K562 (cell line): ENCODE results near the gene HCRT. TPM values are rescaled to one million over a fixed set of nuclear protein-coding genes. Genes with fewer than 3 reads are reported as not detected.

Source experiments
- HMGN3 ChIP-seq: IDR thresholded peaks from 2 replicates; pipeline ENCODE4 v1.6.1; 2011; ENCODE audit warnings: borderline replicate concordance, low read depth, mild to moderate bottlenecking, mixed read lengths, low read length; ENCODE audit not compliant: insufficient read length; ENCODE audit errors: extremely low read depth
- IRF2 ChIP-seq: sonication (generic); formaldehyde crosslinking; IDR thresholded peaks from 2 replicates; pipeline ENCODE4 v1.8.1; 2022; ENCODE audit warnings: mild to moderate bottlenecking, missing genetic modification reagents
- MGA ChIP-seq: fragments of 450-650 bp; IDR thresholded peaks from 2 replicates; pipeline ENCODE4 v1.6.1; 2016; ENCODE audit warnings: mild to moderate bottlenecking, moderate library complexity
- PHTF2 ChIP-seq: fragments of 250-450 bp; sonication (Bioruptor Pico); IDR thresholded peaks from 2 replicates; pipeline ENCODE4 v1.5.0; 2021; ENCODE audit warnings: mild to moderate bottlenecking
- POLR3G ChIP-seq: IDR thresholded peaks from 2 replicates; pipeline ENCODE4 v1.6.1; 2011; ENCODE audit not compliant: insufficient read length, insufficient replicate concordance; ENCODE audit errors: extremely low read depth
- ZNF398 ChIP-seq: fragments of 250-450 bp; sonication (Bioruptor Pico); IDR thresholded peaks from 2 replicates; pipeline ENCODE4 v1.8.0; 2021; ENCODE audit warnings: moderate library complexity, mild to moderate bottlenecking, inconsistent platforms
- ZNF707 ChIP-seq: fragments of 250-450 bp; sonication (Bioruptor Pico); conservative IDR thresholded peaks from 2 replicates; pipeline ENCODE4 v1.8.0; 2022; ENCODE audit warnings: inconsistent platforms, mild to moderate bottlenecking, moderate library complexity
- polyA plus RNA-seq, 8 experiments: library from polyadenylated mRNA; depleted of rRNA in 4 of 8; stranded (reverse) in 5 of 8; unstranded in 3 of 8; fragments of >200 nt; fragmentation: Nextera tagmentation in 2 of 8; fragmentation: Illumina TruSeq in 1 of 8; extraction: Ambion mirVana in 2 of 8; extraction: Trizol in 1 of 8; gene quantifications; 2 replicates each; pipeline versions ENCODE4 v1.2.1 to v1.2.3, GENCODE V29; 2011 to 2014; ENCODE audit warnings: inconsistent platforms in 1 of 8, missing spikeins in 1 of 8
- total RNA-seq, 7 experiments: library from RNA; depleted of rRNA in 6 of 7; stranded (reverse); fragments of >200 nt in 6 of 7; fragmentation: Illumina TruSeq in 2 of 7; extraction: Trizol in 2 of 7; gene quantifications; 2 replicates each; pipeline versions ENCODE4 v1.2.1 to v1.2.3, GENCODE V29; 2011 to 2021; ENCODE audit warnings: low replicate concordance in 1 of 7
- TF ChIP-seq, protein P1 (sequence below), 2 experiments: IDR thresholded peaks; 2 replicates each; pipeline ENCODE4 v1.6.1; 2012; ENCODE audit warnings: improper control_type of control experiment in 2 of 2, low read depth in 2 of 2, low read length in 2 of 2, borderline replicate concordance in 1 of 2

HCRT gene
- total and polyA plus RNA-seq, 9 of the 15 experiments (the other 6 are each of a cell fraction or from before 2014, with no cell fraction given): not detected

GRCh38 chr17:42135664-42136653 lies 49.3 kb downstream of the HCRT start (continued):
- TF ChIP-seq IRF2 (CRISPR knock-in tag) (no peak), POLR3G (no peak), MGA (no peak), HMGN3 (no peak), ZNF707 (CRISPR knock-in tag) (no peak), ZNF398 (CRISPR knock-in tag) (no peak), PHTF2 (CRISPR knock-in tag) (no peak)
- TF ChIP-seq, protein P1, sequence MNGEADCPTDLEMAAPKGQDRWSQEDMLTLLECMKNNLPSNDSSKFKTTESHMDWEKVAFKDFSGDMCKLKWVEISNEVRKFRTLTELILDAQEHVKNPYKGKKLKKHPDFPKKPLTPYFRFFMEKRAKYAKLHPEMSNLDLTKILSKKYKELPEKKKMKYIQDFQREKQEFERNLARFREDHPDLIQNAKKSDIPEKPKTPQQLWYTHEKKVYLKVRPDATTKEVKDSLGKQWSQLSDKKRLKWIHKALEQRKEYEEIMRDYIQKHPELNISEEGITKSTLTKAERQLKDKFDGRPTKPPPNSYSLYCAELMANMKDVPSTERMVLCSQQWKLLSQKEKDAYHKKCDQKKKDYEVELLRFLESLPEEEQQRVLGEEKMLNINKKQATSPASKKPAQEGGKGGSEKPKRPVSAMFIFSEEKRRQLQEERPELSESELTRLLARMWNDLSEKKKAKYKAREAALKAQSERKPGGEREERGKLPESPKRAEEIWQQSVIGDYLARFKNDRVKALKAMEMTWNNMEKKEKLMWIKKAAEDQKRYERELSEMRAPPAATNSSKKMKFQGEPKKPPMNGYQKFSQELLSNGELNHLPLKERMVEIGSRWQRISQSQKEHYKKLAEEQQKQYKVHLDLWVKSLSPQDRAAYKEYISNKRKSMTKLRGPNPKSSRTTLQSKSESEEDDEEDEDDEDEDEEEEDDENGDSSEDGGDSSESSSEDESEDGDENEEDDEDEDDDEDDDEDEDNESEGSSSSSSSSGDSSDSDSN (IDR thresholded peaks at IDR 0.05; ENCODE audit: borderline replicate concordance in 1 of 2, low read depth in 2 of 2, low read length in 2 of 2): no peak
